ENCODE measurements around the gene POLR3A. TPM values are rescaled to one million over a fixed set of nuclear protein-coding genes. Genes with fewer than 3 reads are reported as not detected.

Gene POLR3A
- total and polyA plus RNA-seq, 2 donors = 5.6 to 9.4 TPM

- Histone ChIP-seq H3K27me3 (ENCODE audit: control insufficient read depth in 2 of 2, insufficient read depth in 1 of 2, low read length in 1 of 2) (peaks cover 35 to 64% of the 10 kb centered on the region in 2 donors), H3K4me1 (ENCODE audit: control insufficient read depth in 2 of 2, insufficient read depth in 2 of 2, low read length in 2 of 2) (peaks cover 0 to 11% of the 10 kb centered on the region in 2 donors), H3K36me3 (ENCODE audit: control insufficient read depth in 2 of 2, insufficient read depth in 2 of 2, low read length in 1 of 2) (no peaks in the 10 kb centered on the region), H3K9me3 (ENCODE audit: control insufficient read depth in 2 of 2, insufficient read depth in 1 of 2, low read length in 1 of 2) (no peaks in the 10 kb centered on the region), H3K4me3 (ENCODE audit: low read length in 2 of 2) (peak overlapping the region; percentile 39 to 72), H3K27ac (ENCODE audit: low read depth in 1 of 2, low read length in 1 of 2) (peak overlapping the region in 1 of 2 donors; percentile 46)
- peak in 1 of 9 donors; percentile 19 for DNase-seq (ENCODE audit: low read depth in 6 of 9, low spot score in 9 of 9)
- 3% methylated on average over 73 of the region's 73 CpGs for WGBS
These were observed 103.3 kb downstream of the POLR3A start for GRCh38 chr10:77925795-77926565.

GRCh38 chr10:77925410-77925794, 103.9 kb downstream of the POLR3A start:
- Histone ChIP-seq H3K27me3 (ENCODE audit: control insufficient read depth in 2 of 2, insufficient read depth in 1 of 2, low read length in 1 of 2) (peaks cover 35 to 64% of the 10 kb centered on the region in 2 donors), H3K4me1 (ENCODE audit: control insufficient read depth in 2 of 2, insufficient read depth in 2 of 2, low read length in 2 of 2) (peaks cover 0 to 11% of the 10 kb centered on the region in 2 donors), H3K27ac (ENCODE audit: low read depth in 1 of 2, low read length in 1 of 2) (no peak overlapping the region), H3K36me3 (ENCODE audit: control insufficient read depth in 2 of 2, insufficient read depth in 2 of 2, low read length in 1 of 2) (no peaks in the 10 kb centered on the region), H3K9me3 (ENCODE audit: control insufficient read depth in 2 of 2, insufficient read depth in 1 of 2, low read length in 1 of 2) (no peaks in the 10 kb centered on the region), H3K4me3 (ENCODE audit: low read length in 2 of 2) (peak overlapping the region; percentile 39 to 72)
- 38% methylated on average over 7 of the region's 7 CpGs for WGBS
- DNase-seq (ENCODE audit: low read depth in 6 of 9, low spot score in 9 of 9) = no peak

GRCh38 chr10:77922566-77923179, 106.6 kb downstream of the POLR3A start:
- WGBS = 89% methylated on average over 8 of the region's 8 CpGs
- peaks cover 0 to 11% of the 10 kb centered on the region in 2 donors for H3K4me1 ChIP-seq (ENCODE audit: control insufficient read depth in 2 of 2, insufficient read depth in 2 of 2, low read length in 2 of 2)
- H3K36me3 ChIP-seq (ENCODE audit: control insufficient read depth in 2 of 2, insufficient read depth in 2 of 2, low read length in 1 of 2) = no peaks in the 10 kb centered on the region
- H3K4me3 ChIP-seq (ENCODE audit: low read length in 2 of 2) = no peak overlapping the region
- no peak overlapping the region for H3K27ac ChIP-seq (ENCODE audit: low read depth in 1 of 2, low read length in 1 of 2)
- H3K27me3 ChIP-seq (ENCODE audit: control insufficient read depth in 2 of 2, insufficient read depth in 1 of 2, low read length in 1 of 2) = peaks cover 22 to 42% of the 10 kb centered on the region in 2 donors
- no peaks in the 10 kb centered on the region for H3K9me3 ChIP-seq (ENCODE audit: control insufficient read depth in 2 of 2, insufficient read depth in 1 of 2, low read length in 1 of 2)
- DNase-seq (ENCODE audit: low read depth in 6 of 9, low spot score in 9 of 9) = no peak

GRCh38 chr10:77922055-77922454, 107.3 kb downstream of the POLR3A start:
- H3K27me3 ChIP-seq (ENCODE audit: control insufficient read depth in 2 of 2, insufficient read depth in 1 of 2, low read length in 1 of 2) = peaks cover 18 to 36% of the 10 kb centered on the region in 2 donors
- no peaks in the 10 kb centered on the region for H3K9me3 ChIP-seq (ENCODE audit: control insufficient read depth in 2 of 2, insufficient read depth in 1 of 2, low read length in 1 of 2)
- H3K36me3 ChIP-seq (ENCODE audit: control insufficient read depth in 2 of 2, insufficient read depth in 2 of 2, low read length in 1 of 2) = no peaks in the 10 kb centered on the region
- DNase-seq (ENCODE audit: low read depth in 6 of 9, low spot score in 9 of 9) = no peak
- WGBS = 97% methylated on average over 5 of the region's 5 CpGs
- no peak overlapping the region for H3K27ac ChIP-seq (ENCODE audit: low read depth in 1 of 2, low read length in 1 of 2)
- H3K4me3 ChIP-seq (ENCODE audit: low read length in 2 of 2) = no peak overlapping the region
- H3K4me1 ChIP-seq (ENCODE audit: control insufficient read depth in 2 of 2, insufficient read depth in 2 of 2, low read length in 2 of 2) = peaks cover 0 to 8% of the 10 kb centered on the region in 2 donors

- Histone ChIP-seq H3K9me3 (ENCODE audit: control insufficient read depth in 2 of 2, insufficient read depth in 1 of 2, low read length in 1 of 2) (no peaks in the 10 kb centered on the region), H3K27me3 (ENCODE audit: control insufficient read depth in 2 of 2, insufficient read depth in 1 of 2, low read length in 1 of 2) (peaks cover 12 to 31% of the 10 kb centered on the region in 2 donors), H3K36me3 (ENCODE audit: control insufficient read depth in 2 of 2, insufficient read depth in 2 of 2, low read length in 1 of 2) (no peaks in the 10 kb centered on the region), H3K27ac (ENCODE audit: low read depth in 1 of 2, low read length in 1 of 2) (no peak overlapping the region), H3K4me3 (ENCODE audit: low read length in 2 of 2) (no peak overlapping the region), H3K4me1 (ENCODE audit: control insufficient read depth in 2 of 2, insufficient read depth in 2 of 2, low read length in 2 of 2) (peaks cover 0 to 8% of the 10 kb centered on the region in 2 donors)
- DNase-seq (ENCODE audit: low read depth in 6 of 9, low spot score in 9 of 9) = no peak
- 83% methylated on average over 7 of the region's 7 CpGs for WGBS
These were observed 107.9 kb downstream of the POLR3A start for GRCh38 chr10:77921395-77921794.

- Histone ChIP-seq H3K27me3 (ENCODE audit: control insufficient read depth in 2 of 2, insufficient read depth in 1 of 2, low read length in 1 of 2) (peaks cover 4 to 23% of the 10 kb centered on the region in 2 donors), H3K36me3 (ENCODE audit: control insufficient read depth in 2 of 2, insufficient read depth in 2 of 2, low read length in 1 of 2) (no peaks in the 10 kb centered on the region)
These were observed 108.8 kb downstream of the POLR3A start for GRCh38 chr10:77920495-77920894.

GRCh38 chr10:77919713-77920108, 109.6 kb downstream of the POLR3A start:
- WGBS = 96% methylated on average over 4 of the region's 4 CpGs
- Histone ChIP-seq H3K9me3 (ENCODE audit: control insufficient read depth in 2 of 2, insufficient read depth in 1 of 2, low read length in 1 of 2) (no peaks in the 10 kb centered on the region), H3K27me3 (ENCODE audit: control insufficient read depth in 2 of 2, insufficient read depth in 1 of 2, low read length in 1 of 2) (peaks cover 0 to 15% of the 10 kb centered on the region in 2 donors), H3K27ac (ENCODE audit: low read depth in 1 of 2, low read length in 1 of 2) (no peak overlapping the region), H3K4me1 (ENCODE audit: control insufficient read depth in 2 of 2, insufficient read depth in 2 of 2, low read length in 2 of 2) (peaks cover 0 to under 1% of the 10 kb centered on the region in 2 donors), H3K4me3 (ENCODE audit: low read length in 2 of 2) (no peak overlapping the region), H3K36me3 (ENCODE audit: control insufficient read depth in 2 of 2, insufficient read depth in 2 of 2, low read length in 1 of 2) (no peaks in the 10 kb centered on the region)
- DNase-seq (ENCODE audit: low read depth in 6 of 9, low spot score in 9 of 9) = no peak

More at GRCh38 chr10:77920495-77920894, 108.8 kb downstream of the POLR3A start:
- no peak for DNase-seq (ENCODE audit: low read depth in 6 of 9, low spot score in 9 of 9)
- peaks cover 0 to 4% of the 10 kb centered on the region in 2 donors for H3K4me1 ChIP-seq (ENCODE audit: control insufficient read depth in 2 of 2, insufficient read depth in 2 of 2, low read length in 2 of 2)
- H3K27ac ChIP-seq (ENCODE audit: low read depth in 1 of 2, low read length in 1 of 2) = no peak overlapping the region
- H3K4me3 ChIP-seq (ENCODE audit: low read length in 2 of 2) = no peak overlapping the region
- H3K9me3 ChIP-seq (ENCODE audit: control insufficient read depth in 2 of 2, insufficient read depth in 1 of 2, low read length in 1 of 2) = no peaks in the 10 kb centered on the region
- 80% methylated on average over 4 of the region's 4 CpGs for WGBS

All from thymus (tissue), 11 donors.